Bronchial epithelial cell (primary cell): Measurements from ENCODE around the gene CLDN6. TPM values are rescaled to one million over a fixed set of nuclear protein-coding genes. Genes with fewer than 3 reads are reported as not detected.

Source experiments
- DNase-seq: peaks from one replicate; pipeline ENCODE4 v3.0.0-alpha.2; 2010; ENCODE audit warnings: low read depth
- FAIRE-seq: peaks from 2 replicates; lab custom pipeline; 2011; peaks lifted over from hg19 to GRCh38; lab: Jason Lieb, UNC
- H3K27me3 ChIP-seq: 2 replicates; pipeline ENCODE4 v1.5.1; 2011; ENCODE audit warnings: low read length; ENCODE audit not compliant: control insufficient read depth, insufficient read depth
- H3K36me3 ChIP-seq: 2 replicates; pipeline ENCODE4 v1.5.1; 2011; ENCODE audit warnings: low read length; ENCODE audit not compliant: control insufficient read depth, insufficient read depth
- H3K4me3 ChIP-seq: 2 replicates; pipeline ENCODE4 v1.5.1; 2011; ENCODE audit warnings: mild to moderate bottlenecking, low read depth, low read length, control low read depth
- CTCF ChIP-seq: IDR thresholded peaks from 2 replicates; pipeline ENCODE4 v1.5.1; 2011; ENCODE audit warnings: mild to moderate bottlenecking, moderate library complexity, low read length, control low read depth, inconsistent platforms; ENCODE audit not compliant: insufficient read depth, severe bottlenecking
- total RNA-seq: library from RNA; depleted of rRNA; stranded (reverse); fragments of >200 nt; gene quantifications from 2 replicates; pipeline ENCODE4 v1.2.1, GENCODE V29; 2014

Gene CLDN6
- total RNA-seq, 1 donor from 2014 or later, result not detected

- no peak for FAIRE-seq
- DNase-seq, result no peak
- TF ChIP-seq CTCF, result no peak
- Histone ChIP-seq H3K4me3 (no peak overlapping the region), H3K36me3 (no peaks in the 10 kb centered on the region), H3K27me3 (no peaks in the 10 kb centered on the region)
These were observed 51.8 kb downstream of the CLDN6 start for GRCh38 chr16:2966043-2966807.

Other genes starting within 250 kb of the CLDN6 start
- 468 and 946 TPM in 2 replicates for gene ELOB, start 240.9 kb downstream of the CLDN6 start, total RNA-seq
- not detected in 2 replicates for gene PRSS33, start 230.6 kb downstream of the CLDN6 start, total RNA-seq
- gene PRSS41, start 219.7 kb downstream of the CLDN6 start, total RNA-seq, result not detected in 2 replicates
- gene PRSS21, start 200.9 kb downstream of the CLDN6 start, total RNA-seq, result 2.8 and 4.5 TPM in 2 replicates
- 0.53 and 0.90 TPM in 2 replicates for gene ZG16B, start 187.9 kb downstream of the CLDN6 start, total RNA-seq
- gene PRSS22, start 160.0 kb downstream of the CLDN6 start, total RNA-seq, result 9.2 and 16.9 TPM in 2 replicates
- gene FLYWCH2, start 135.0 kb downstream of the CLDN6 start, total RNA-seq, result 63.7 and 76.0 TPM in 2 replicates
- gene FLYWCH1, start 106.3 kb downstream of the CLDN6 start, total RNA-seq, result 41.9 and 96.5 TPM in 2 replicates
- gene KREMEN2, start 53.9 kb downstream of the CLDN6 start, total RNA-seq, result 1.1 and 1.2 TPM in 2 replicates
- gene PAQR4, start 48.8 kb downstream of the CLDN6 start, total RNA-seq, result 5.3 and 5.5 TPM in 2 replicates
- 0.26 and 0.51 TPM in 2 replicates for gene PKMYT1, start 37.7 kb downstream of the CLDN6 start, total RNA-seq
- under 0.01 and 0.13 TPM in 2 replicates for gene CLDN9, start 5.3 kb downstream of the CLDN6 start, total RNA-seq
- 440 and 686 TPM in 2 replicates for gene TNFRSF12A, start 2.2 kb upstream of the CLDN6 start, total RNA-seq
- gene HCFC1R1, start 5.8 kb upstream of the CLDN6 start, total RNA-seq, result 1.1 and 5.6 TPM in 2 replicates
- gene THOC6, start 5.9 kb upstream of the CLDN6 start, total RNA-seq, result 23.7 and 28.4 TPM in 2 replicates
- 24.5 and 56.1 TPM in 2 replicates for gene BICDL2, start 18.8 kb upstream of the CLDN6 start, total RNA-seq
- under 0.01 and 0.13 TPM in 2 replicates for gene MMP25, start 28.4 kb upstream of the CLDN6 start, total RNA-seq
- 0.53 and 2.8 TPM in 2 replicates for gene IL32, start 47.5 kb upstream of the CLDN6 start, total RNA-seq
- not detected in 2 replicates for gene ZSCAN10, start 81.1 kb upstream of the CLDN6 start, total RNA-seq
- gene ZNF205, start 94.4 kb upstream of the CLDN6 start, total RNA-seq, result 17.5 and 22.4 TPM in 2 replicates
- 7.6 and 10.6 TPM in 2 replicates for gene ZNF213, start 116.8 kb upstream of the CLDN6 start, total RNA-seq
- not detected in 2 replicates for gene OR1F1, start 170.0 kb upstream of the CLDN6 start, total RNA-seq
- gene ZNF200, start 217.0 kb upstream of the CLDN6 start, total RNA-seq, result 9.5 and 9.9 TPM in 2 replicates
- gene MEFV, start 238.4 kb upstream of the CLDN6 start, total RNA-seq, result not detected in 2 replicates